ENCODE results near the gene RDM1. TPM values are rescaled to one million over a fixed set of nuclear protein-coding genes. Genes with fewer than 3 reads are reported as not detected.

The RDM1 gene
- total RNA-seq, 2 donors from 2014 or later: not detected

- H3K27me3 ChIP-seq (replicated peaks; ENCODE audit: insufficient read depth): no peaks in the 10 kb centered on the region
- H3K4me3 ChIP-seq: no peak overlapping the region
- ATAC-seq (ENCODE audit: insufficient number of reproducible peaks, low FRiP score, low read depth): no peak
- DNase-seq (ENCODE audit: low spot score): no peak
- H3K36me3 ChIP-seq: no peaks in the 10 kb centered on the region
- no peaks in the 10 kb centered on the region for H3K9me3 ChIP-seq
- no peaks in the 10 kb centered on the region for H3K4me1 ChIP-seq (ENCODE audit: control insufficient read depth in 1 of 2, low read depth in 2 of 2)
- no peak for TF ChIP-seq CTCF (IDR thresholded peaks at IDR 0.05)
- H3K27ac ChIP-seq: no peak overlapping the region
These were observed 24.2 kb downstream of the RDM1 start for GRCh38 chr17:35906191-35906925.

GRCh38 chr17:35903451-35903850 is 27.1 kb downstream of the RDM1 start:
- Histone ChIP-seq H3K4me1 (ENCODE audit: control insufficient read depth in 1 of 2, low read depth in 2 of 2) (no peaks in the 10 kb centered on the region), H3K4me3 (no peak overlapping the region), H3K27ac (no peak overlapping the region), H3K9me3 (no peaks in the 10 kb centered on the region), H3K27me3 (replicated peaks; ENCODE audit: insufficient read depth) (no peaks in the 10 kb centered on the region), H3K36me3 (no peaks in the 10 kb centered on the region)
- no peak for DNase-seq (ENCODE audit: low spot score)
- no peak for TF ChIP-seq CTCF (IDR thresholded peaks at IDR 0.05)
- no peak for ATAC-seq (ENCODE audit: insufficient number of reproducible peaks, low FRiP score, low read depth)

- no peaks in the 10 kb centered on the region for H3K27me3 ChIP-seq (replicated peaks; ENCODE audit: insufficient read depth)
- ATAC-seq (ENCODE audit: insufficient number of reproducible peaks, low FRiP score, low read depth) (no peak), DNase-seq (ENCODE audit: low spot score) (no peak)
- H3K27ac ChIP-seq: no peak overlapping the region
- no peaks in the 10 kb centered on the region for H3K36me3 ChIP-seq
- no peak overlapping the region for H3K4me3 ChIP-seq
- TF ChIP-seq CTCF (IDR thresholded peaks at IDR 0.05): no peak
- no peaks in the 10 kb centered on the region for H3K4me1 ChIP-seq (ENCODE audit: control insufficient read depth in 1 of 2, low read depth in 2 of 2)
- no peaks in the 10 kb centered on the region for H3K9me3 ChIP-seq
These were observed 28.9 kb downstream of the RDM1 start for GRCh38 chr17:35901631-35902175.

GRCh38 chr17:35900708-35901480 is 29.7 kb downstream of the RDM1 start:
- Histone ChIP-seq H3K9me3 (no peaks in the 10 kb centered on the region), H3K27ac (no peak overlapping the region), H3K4me1 (ENCODE audit: control insufficient read depth in 1 of 2, low read depth in 2 of 2) (no peaks in the 10 kb centered on the region), H3K27me3 (replicated peaks; ENCODE audit: insufficient read depth) (no peaks in the 10 kb centered on the region), H3K36me3 (no peaks in the 10 kb centered on the region), H3K4me3 (no peak overlapping the region)
- no peak for TF ChIP-seq CTCF (IDR thresholded peaks at IDR 0.05)
- ATAC-seq (ENCODE audit: insufficient number of reproducible peaks, low FRiP score, low read depth) (no peak), DNase-seq (ENCODE audit: low spot score) (no peak)

- TF ChIP-seq CTCF (IDR thresholded peaks at IDR 0.05): no peak
- Histone ChIP-seq H3K9me3 (no peaks in the 10 kb centered on the region), H3K4me1 (ENCODE audit: control insufficient read depth in 1 of 2, low read depth in 2 of 2) (no peaks in the 10 kb centered on the region), H3K36me3 (no peaks in the 10 kb centered on the region), H3K27ac (no peak overlapping the region), H3K4me3 (no peak overlapping the region), H3K27me3 (replicated peaks; ENCODE audit: insufficient read depth) (no peaks in the 10 kb centered on the region)
- DNase-seq (ENCODE audit: low spot score) (no peak), ATAC-seq (ENCODE audit: insufficient number of reproducible peaks, low FRiP score, low read depth) (no peak)
These were observed 30.3 kb downstream of the RDM1 start for GRCh38 chr17:35900280-35900679.
